Nephron (organoid): ENCODE measurements around the gene P4HTM.

Source experiments
- H3K27ac Mint-ChIP-seq, 3 experiments: 2 replicates each; pipeline ENCODE4 v1.8.0; 2020; ENCODE audit warnings: mixed read lengths in 3 of 3, mild to moderate bottlenecking in 2 of 3, moderate library complexity in 1 of 3
- H3K27me3 Mint-ChIP-seq: 2 replicates; pipeline ENCODE4 v1.8.0; 2021; ENCODE audit warnings: low read depth, mild to moderate bottlenecking, moderate library complexity, mixed read lengths
- H3K36me3 Mint-ChIP-seq: 2 replicates; pipeline ENCODE4 v1.8.0; 2020; ENCODE audit warnings: low read depth, mixed read lengths
- H3K4me1 Mint-ChIP-seq: 2 replicates; pipeline ENCODE4 v1.8.0; 2020; ENCODE audit warnings: mixed read lengths
- H3K4me3 Mint-ChIP-seq, 3 experiments: 2 replicates each; pipeline ENCODE4 v1.8.0; 2020; ENCODE audit warnings: mild to moderate bottlenecking in 3 of 3, mixed read lengths in 3 of 3, moderate library complexity in 2 of 3
- H3K9me3 Mint-ChIP-seq: 2 replicates; pipeline ENCODE4 v1.8.0; 2020; ENCODE audit warnings: mixed read lengths
- CTCF ChIP-seq, 3 experiments: fragments of 200-600 bp; sonication (generic); IDR thresholded peaks; one replicate each; pipeline ENCODE4 v1.5.0; 2021; ENCODE audit warnings: antibody characterized with exemption in 3 of 3; ENCODE audit not compliant: unreplicated experiment in 3 of 3

Gene P4HTM

GRCh38 chr3:49025793-49026520 lies 35.9 kb downstream of the P4HTM start:
- no peaks in the 10 kb centered on the region for H3K9me3 Mint-ChIP-seq
- no peak for TF ChIP-seq CTCF (IDR thresholded peaks at IDR 0.05; ENCODE audit: unreplicated experiment in 3 of 3)
- peaks cover 43% of the 10 kb centered on the region for H3K4me1 Mint-ChIP-seq
- peak overlapping the region; percentile 0 to 77 (median 68) for H3K4me3 Mint-ChIP-seq
- H3K27ac Mint-ChIP-seq = peak overlapping the region in 2 of 3 experiments; percentile 34 to 48
- H3K36me3 Mint-ChIP-seq = peaks cover 49% of the 10 kb centered on the region
- no peaks in the 10 kb centered on the region for H3K27me3 Mint-ChIP-seq

DNA sequence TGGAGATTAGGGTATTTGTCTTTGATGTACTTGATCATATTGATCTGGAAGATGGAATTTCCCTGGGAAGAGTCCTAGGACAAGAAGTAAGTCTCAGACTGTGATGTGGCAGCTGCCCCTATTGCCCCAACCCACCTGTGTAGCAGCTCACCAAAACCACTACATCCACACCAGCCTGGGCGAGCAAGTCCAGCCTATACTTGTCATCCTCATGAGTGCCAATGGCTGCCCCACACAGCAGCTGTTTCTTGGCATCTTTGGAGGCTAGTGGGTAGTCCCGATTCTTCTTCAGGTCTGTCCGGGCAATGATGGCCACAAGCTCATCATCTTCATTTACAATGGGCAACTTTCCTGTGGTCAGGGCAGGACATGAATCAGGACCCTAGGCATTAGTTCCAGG lies 36.5 kb downstream of the P4HTM start:
- Mint-ChIP-seq H3K4me1 (peaks cover 38% of the 10 kb centered on the region), H3K9me3 (no peaks in the 10 kb centered on the region), H3K4me3 (peak overlapping the region in 2 of 3 experiments; percentile 77 to 97), H3K27ac (no peak overlapping the region), H3K27me3 (no peaks in the 10 kb centered on the region), H3K36me3 (peaks cover 53% of the 10 kb centered on the region)
- TF ChIP-seq CTCF (IDR thresholded peaks at IDR 0.05; ENCODE audit: unreplicated experiment in 3 of 3) = no peak

DNA sequence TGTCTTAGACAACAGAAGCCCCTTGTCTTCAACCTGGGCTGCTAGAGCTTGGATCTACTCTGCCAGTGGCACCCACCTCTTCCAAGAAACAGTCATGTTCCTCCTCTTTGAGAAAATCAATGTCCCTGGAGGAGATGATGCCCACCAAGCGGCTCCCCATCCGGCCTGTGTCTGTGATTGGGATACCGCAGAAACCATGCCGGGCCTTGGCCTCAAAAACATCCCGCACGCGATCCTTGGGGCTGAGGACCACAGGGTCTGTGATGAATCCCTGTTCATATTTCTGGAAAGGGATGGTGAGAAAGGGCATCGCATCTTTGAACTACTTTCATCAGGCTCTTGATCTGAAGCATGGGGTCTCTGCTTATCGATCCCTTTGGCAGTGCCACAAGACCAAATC lies 37.6 kb downstream of the P4HTM start:
- Mint-ChIP-seq H3K27me3 (no peaks in the 10 kb centered on the region), H3K4me3 (peak overlapping the region; percentile 94 to 97 (median 95)), H3K36me3 (peaks cover 64% of the 10 kb centered on the region), H3K27ac (peak overlapping the region in 1 of 3 experiments; percentile 48), H3K4me1 (peaks cover 38% of the 10 kb centered on the region), H3K9me3 (no peaks in the 10 kb centered on the region)
- TF ChIP-seq CTCF (IDR thresholded peaks at IDR 0.05; ENCODE audit: unreplicated experiment in 3 of 3) = no peak

DNA sequence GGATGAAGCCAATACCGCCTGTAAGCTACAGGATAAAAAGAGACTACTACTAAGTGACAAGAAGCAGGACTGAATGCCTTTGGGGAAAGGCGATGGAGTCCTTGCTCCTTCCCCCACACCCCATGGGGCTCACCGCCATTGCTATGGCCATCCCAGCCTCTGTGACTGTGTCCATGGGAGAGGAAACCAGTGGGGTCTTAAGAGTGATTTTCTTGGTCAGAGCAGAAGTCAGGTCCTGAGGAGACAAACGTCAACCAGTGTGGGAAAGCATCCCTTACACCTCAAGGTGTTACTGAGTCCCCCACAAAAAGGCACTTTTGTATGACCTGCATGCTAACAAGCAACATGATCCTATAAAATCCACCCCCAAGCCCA lies 38.2 kb downstream of the P4HTM start:
- peaks cover 34% of the 10 kb centered on the region for H3K4me1 Mint-ChIP-seq
- no peak for TF ChIP-seq CTCF (IDR thresholded peaks at IDR 0.05; ENCODE audit: unreplicated experiment in 3 of 3)
- peaks cover 67% of the 10 kb centered on the region for H3K36me3 Mint-ChIP-seq
- no peaks in the 10 kb centered on the region for H3K27me3 Mint-ChIP-seq
- peak overlapping the region; percentile 19 to 90 (median 86) for H3K27ac Mint-ChIP-seq
- no peaks in the 10 kb centered on the region for H3K9me3 Mint-ChIP-seq
- peak overlapping the region; percentile 94 to 97 (median 95) for H3K4me3 Mint-ChIP-seq

DNA sequence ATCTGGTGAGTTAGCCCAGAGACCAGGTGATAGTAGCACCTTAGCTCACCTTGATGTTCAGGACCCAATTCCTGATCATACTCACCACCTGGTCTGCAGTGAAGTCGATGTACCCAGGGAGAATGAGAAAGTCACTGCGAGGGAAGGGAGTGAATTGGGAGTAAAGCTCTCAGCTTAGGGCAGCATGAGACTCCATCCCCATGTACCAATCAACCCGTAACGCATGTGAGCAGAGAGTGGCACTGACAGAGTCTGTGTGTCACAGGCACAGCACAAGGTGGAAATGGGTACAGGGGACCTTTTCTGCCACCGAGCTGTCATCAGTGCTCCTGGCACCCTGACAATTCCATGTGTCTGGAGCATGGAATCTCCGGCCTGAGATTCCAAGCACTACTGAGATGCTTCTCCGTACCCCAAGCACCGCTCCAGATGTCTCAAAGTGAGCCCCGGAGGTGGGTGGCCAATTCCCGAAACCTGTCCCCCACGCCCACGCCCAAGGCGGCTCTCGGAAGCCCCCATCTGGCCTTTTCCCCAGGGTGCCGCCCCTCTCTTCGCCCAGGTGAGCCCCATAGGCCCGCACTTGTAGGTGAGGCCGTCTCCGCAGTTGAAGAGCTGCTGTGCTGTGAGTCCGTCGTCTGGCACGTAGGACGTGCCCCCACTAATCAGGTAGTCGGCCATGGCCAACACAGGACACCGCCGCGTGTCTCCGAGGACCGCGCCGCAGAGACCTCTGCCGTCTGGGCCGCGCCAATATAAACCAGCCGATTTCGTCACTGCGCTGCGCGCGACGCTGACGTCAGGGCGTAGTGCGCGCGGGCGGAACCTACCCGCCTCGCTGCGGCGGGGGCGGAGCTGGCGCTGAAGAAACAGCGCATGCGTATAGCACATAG lies 38.9 kb downstream of the P4HTM start, which contains the start of gene IMPDH2:
Gene IMPDH2, minus strand, starts transcription at position 726 of the 890 bp plus-strand sequence. Its CDS starts 48 bp downstream, at position 678.
- H3K9me3 Mint-ChIP-seq = no peaks in the 10 kb centered on the region

More for the DNA sequence above, 38.9 kb downstream of the P4HTM start, which contains the start of gene IMPDH2:
- Mint-ChIP-seq H3K27ac (peak within 1 kb of the TSS; percentile 86 to 95 (median 90)), H3K36me3 (peaks cover 66% of the 10 kb centered on the region), H3K4me1 (peaks cover 33% of the 10 kb centered on the region), H3K27me3 (no peaks in the 10 kb centered on the region), H3K4me3 (peak within 1 kb of the TSS; percentile 94 to 97 (median 95))
- TF ChIP-seq CTCF (IDR thresholded peaks at IDR 0.05; ENCODE audit: unreplicated experiment in 3 of 3) = no peak
